GM10248 (cell line): Measurements from ENCODE around the gene ATOSA.

Experiments used
- CTCF ChIA-PET: fragments of 300-600 bp; sonication (Branson Sonifier 250); formaldehyde crosslinking; extraction: SDS; loops from one replicate; lab custom pipeline; 2021; ENCODE audit warnings: antibody characterized with exemption; lab: Yijun Ruan, JAX
- POLR2A ChIA-PET: fragments of 350-650 bp; sonication (Branson Sonifier 250); formaldehyde crosslinking; extraction: SDS; loops from one replicate; lab custom pipeline; 2020; ENCODE audit warnings: antibody characterized with exemption; lab: Yijun Ruan, JAX
- DNase-seq: peaks from one replicate; pipeline ENCODE4 v3.0.0; 2012; ENCODE audit errors: extremely low spot score
- TF ChIP-seq, protein P1 (sequence below): IDR thresholded peaks from 2 replicates; pipeline ENCODE4 v1.5.1; 2012; ENCODE audit warnings: mild to moderate bottlenecking, low read depth; ENCODE audit errors: extremely low read depth, missing control alignments, control extremely low read depth

The ATOSA gene

DNA sequence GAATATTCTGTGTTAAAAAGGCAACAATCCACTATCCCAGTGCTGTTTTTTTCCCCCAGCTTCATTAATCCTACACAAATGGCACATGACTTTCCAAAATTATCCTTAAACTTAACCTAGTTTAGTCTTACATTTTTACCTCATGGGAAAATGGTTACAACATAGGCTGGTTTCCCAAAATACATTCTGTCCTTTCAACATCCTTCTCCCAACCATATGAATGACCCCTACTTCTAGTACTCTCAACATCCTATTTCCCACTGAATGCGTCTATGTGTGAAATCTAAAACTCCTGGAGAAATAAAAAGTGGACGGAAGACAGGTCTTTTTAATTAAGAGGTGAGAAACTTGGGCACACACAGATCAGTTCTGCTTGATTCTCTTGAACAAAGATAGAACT, 33.3 kb downstream of the ATOSA start:
- TF ChIP-seq, protein P1, sequence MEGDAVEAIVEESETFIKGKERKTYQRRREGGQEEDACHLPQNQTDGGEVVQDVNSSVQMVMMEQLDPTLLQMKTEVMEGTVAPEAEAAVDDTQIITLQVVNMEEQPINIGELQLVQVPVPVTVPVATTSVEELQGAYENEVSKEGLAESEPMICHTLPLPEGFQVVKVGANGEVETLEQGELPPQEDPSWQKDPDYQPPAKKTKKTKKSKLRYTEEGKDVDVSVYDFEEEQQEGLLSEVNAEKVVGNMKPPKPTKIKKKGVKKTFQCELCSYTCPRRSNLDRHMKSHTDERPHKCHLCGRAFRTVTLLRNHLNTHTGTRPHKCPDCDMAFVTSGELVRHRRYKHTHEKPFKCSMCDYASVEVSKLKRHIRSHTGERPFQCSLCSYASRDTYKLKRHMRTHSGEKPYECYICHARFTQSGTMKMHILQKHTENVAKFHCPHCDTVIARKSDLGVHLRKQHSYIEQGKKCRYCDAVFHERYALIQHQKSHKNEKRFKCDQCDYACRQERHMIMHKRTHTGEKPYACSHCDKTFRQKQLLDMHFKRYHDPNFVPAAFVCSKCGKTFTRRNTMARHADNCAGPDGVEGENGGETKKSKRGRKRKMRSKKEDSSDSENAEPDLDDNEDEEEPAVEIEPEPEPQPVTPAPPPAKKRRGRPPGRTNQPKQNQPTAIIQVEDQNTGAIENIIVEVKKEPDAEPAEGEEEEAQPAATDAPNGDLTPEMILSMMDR: no peak
- ChIA-PET POLR2A (no interaction called here), CTCF (interaction anchor here (1.5 kb wide), 1 partner anchor 9 kb away, joined by 4 read pairs; no protein-coding TSS in a partner anchor)
- DNase-seq: no peak

DNA sequence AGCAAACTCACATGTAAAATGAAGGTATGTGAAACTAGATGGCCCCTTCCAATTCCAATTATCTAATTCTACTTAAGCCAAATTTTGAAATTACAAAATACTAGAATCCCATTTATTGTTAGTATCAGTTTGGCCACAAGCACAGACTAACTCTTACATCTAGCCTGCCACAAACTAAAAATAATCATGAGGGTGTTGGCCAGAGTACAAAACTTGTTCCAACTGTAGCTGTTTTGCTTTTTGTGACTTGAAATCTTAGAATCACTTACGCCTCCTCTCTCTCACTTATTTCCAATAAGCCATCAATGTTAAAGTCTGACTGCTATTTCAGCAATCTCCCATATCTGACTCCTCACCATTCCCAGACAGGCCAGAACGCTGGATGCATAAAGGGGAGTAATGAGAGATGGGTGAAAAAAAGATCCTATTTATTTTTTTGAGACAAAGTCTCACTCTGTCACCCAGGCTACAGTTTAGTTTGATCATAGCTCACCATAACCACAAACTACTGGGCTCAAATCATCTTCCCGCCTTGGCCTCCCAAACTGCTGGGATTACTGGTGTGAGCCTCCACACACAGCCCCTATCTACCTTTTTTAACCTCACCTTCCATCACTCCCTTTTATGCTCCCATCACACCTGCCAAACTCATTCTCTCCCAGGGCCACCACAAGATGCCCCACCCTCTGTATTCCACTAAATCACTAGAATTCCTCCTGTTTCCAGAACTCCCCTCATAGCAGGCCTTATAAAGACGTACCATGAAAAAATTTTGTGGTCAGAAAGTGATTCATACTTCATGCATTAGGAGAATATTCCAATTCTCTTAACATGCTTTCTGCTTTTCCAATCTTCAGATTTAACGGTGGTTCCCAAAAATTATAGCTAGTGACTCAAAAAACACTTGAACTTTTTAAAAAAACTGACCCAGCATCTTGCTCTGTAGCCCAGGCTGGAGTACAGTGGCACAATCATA, 36.5 kb downstream of the ATOSA start:
- ChIA-PET POLR2A (no interaction called here), CTCF (interaction anchor here (0.7 to 1.3 kb wide), 4 partner anchors 8 to 308 kb away, joined by 3 to 4 read pairs (median 3); no protein-coding TSS in a partner anchor)
- no peak for DNase-seq
- TF ChIP-seq, protein P1: no peak

DNA sequence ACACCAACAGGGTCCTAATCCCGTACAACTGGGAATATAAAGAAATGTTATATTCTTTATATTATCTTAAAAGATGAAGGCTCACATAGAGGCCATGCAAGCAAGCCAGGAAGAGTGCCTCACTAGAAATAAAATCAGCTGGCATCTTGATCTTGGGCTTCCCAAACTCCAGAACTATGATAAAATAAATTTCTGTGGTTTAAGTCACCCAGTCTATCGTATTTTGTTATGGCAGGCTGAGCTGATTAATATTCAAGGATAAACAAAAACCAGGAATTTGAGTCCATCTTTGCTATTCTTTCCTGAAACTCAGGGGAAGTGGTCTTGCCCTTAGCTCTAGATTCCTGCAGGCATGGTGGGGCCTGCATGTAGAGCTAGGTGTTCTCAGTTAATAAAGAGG, 42.7 kb downstream of the ATOSA start:
- no peak for DNase-seq
- TF ChIP-seq, protein P1: no peak
- ChIA-PET CTCF (no interaction called here), POLR2A (no interaction called here)

DNA sequence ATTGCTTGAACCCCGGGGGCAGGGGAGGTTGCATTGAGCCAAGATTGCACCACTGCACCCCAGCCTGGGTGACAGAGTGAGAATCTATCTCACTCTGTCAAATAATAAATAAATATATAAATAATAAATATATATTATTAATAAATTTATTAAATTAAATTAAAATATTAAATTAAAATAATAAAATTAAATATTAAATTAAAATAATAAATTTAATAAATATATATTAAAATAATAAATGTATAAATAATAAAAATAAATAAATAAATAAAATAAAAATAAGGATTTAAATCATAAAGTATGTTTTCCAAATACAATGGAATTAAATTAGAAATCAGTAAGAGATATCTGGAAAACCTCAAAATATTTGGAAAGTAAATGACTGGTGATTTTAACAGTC, 43.3 kb downstream of the ATOSA start:
- ChIA-PET CTCF (no interaction called here), POLR2A (no interaction called here)
- TF ChIP-seq, protein P1: no peak
- no peak for DNase-seq
